Activated naive CD8-positive, alpha-beta T cell treated with anti-CD3 and anti-CD28 coated beads for 36 hours (primary cell): ENCODE results near the gene PITX1. TPM values are rescaled to one million over a fixed set of nuclear protein-coding genes. Genes with fewer than 3 reads are reported as not detected.
A peak's percentile ranks its signal among the peaks of the same experiment; 100 is the strongest.
"Not testable (repeated sequence)": the region's sequence is repeated elsewhere in the genome, so short reads cannot be mapped to it uniquely, and the experiment has no call there.

ENCODE experiments used
- DNase-seq: peaks from one replicate; pipeline ENCODE4 v3.0.0; 2021
- H3K27ac Mint-ChIP-seq: one replicate; pipeline ENCODE4 v1.8.0; 2022; ENCODE audit warnings: mild to moderate bottlenecking, moderate library complexity, mixed read lengths
- H3K27me3 Mint-ChIP-seq: one replicate; pipeline ENCODE4 v1.8.0; 2022; ENCODE audit warnings: mild to moderate bottlenecking, mixed read lengths
- H3K36me3 Mint-ChIP-seq: one replicate; pipeline ENCODE4 v1.8.0; 2021; ENCODE audit warnings: mild to moderate bottlenecking, mixed read lengths
- H3K4me1 Mint-ChIP-seq: one replicate; pipeline ENCODE4 v1.8.0; 2021; ENCODE audit warnings: mixed read lengths
- H3K4me3 Mint-ChIP-seq: one replicate; pipeline ENCODE4 v1.8.0; 2022; ENCODE audit warnings: mild to moderate bottlenecking, moderate library complexity, mixed read lengths
- H3K9me3 Mint-ChIP-seq: one replicate; pipeline ENCODE4 v1.8.0; 2022; ENCODE audit warnings: mixed read lengths
- total RNA-seq, 2 experiments: library from RNA; stranded (reverse); gene quantifications; one replicate each; pipeline ENCODE4 v1.2.3, GENCODE V29; 2021

The PITX1 gene
- total RNA-seq = not detected

DNA sequence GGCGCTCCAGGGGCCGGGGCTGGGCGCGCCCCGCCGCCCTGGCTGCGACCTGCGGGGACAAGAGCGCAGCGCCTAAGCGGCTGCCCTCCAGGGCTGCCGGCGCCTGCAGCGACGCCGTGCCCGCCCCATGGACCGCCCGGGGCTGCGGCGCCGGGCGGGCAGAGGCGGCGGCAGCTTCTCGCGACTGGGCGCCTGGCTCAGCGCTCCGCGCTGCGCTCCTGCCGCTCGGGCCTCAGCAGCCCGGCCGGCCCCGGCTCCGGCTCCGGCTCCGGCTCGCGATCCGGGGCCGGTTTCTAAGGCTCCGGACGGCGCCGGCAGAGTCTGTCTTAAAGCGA, at the start of gene PITX1:
Gene PITX1 (minus strand): TSS at position 328 of the 335 bp plus-strand sequence. CDS start 347 bp downstream, outside the sequence.
- Mint-ChIP-seq H3K9me3 (peaks cover 5% of the 10 kb centered on the region), H3K4me3 (peak within 1 kb of the TSS; percentile 81)
- DNase-seq = no peak

DNA sequence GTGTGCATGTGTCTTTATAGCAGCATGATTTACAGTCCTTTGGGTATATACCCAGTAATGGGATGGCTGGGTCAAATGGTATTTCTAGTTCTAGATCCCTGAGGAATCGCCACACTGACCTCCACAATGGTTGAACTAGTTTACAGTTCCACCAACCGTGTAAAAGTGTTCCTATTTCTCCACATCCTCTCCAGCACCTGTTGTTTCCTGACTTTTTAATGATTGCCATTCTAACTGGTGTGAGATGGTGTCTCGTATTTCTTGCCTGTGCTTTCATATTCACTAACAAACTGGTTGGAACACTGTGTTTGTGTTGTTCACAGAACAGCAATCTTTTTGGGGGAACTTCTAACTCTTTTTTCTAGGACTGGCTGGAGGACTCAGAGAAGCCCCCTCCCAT, 49.3 kb upstream of the PITX1 start:
- H3K36me3 Mint-ChIP-seq, H3K4me1 Mint-ChIP-seq, DNase-seq, H3K27ac Mint-ChIP-seq, H3K4me3 Mint-ChIP-seq: not testable (repeated sequence)
- peaks cover 14% of the 10 kb centered on the region for H3K27me3 Mint-ChIP-seq
- peaks cover 13% of the 10 kb centered on the region for H3K9me3 Mint-ChIP-seq

More for the DNA sequence above, at the start of gene PITX1:
- Mint-ChIP-seq H3K27ac (peak within 1 kb of the TSS; percentile 26), H3K27me3 (peaks cover 92% of the 10 kb centered on the region), H3K4me1 (peaks cover 37% of the 10 kb centered on the region), H3K36me3 (peaks cover 3% of the 10 kb centered on the region)

DNA sequence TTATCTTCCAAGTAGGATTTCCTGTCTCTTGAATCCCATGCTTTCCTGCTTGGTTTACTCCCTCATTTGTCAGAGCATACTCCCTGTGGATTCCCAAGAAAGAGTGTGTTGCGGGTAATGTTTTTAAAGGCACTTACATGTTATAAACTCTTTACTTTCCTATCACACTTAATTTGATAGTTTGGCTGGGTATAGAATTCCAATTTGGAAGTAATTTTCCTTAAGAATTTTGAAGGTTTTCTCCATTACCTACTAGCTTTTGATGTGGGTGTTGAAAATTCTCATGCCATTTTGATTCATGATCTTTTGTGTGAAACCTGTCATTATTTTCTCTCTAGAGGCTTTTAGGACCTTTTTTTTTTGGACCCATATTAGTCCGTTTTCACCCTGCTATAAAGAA, 47.2 kb upstream of the PITX1 start:
- Mint-ChIP-seq H3K4me3 (no peak overlapping the region), H3K4me1 (no peaks in the 10 kb centered on the region), H3K27ac (no peak overlapping the region), H3K27me3 (peaks cover 7% of the 10 kb centered on the region), H3K9me3 (peaks cover 13% of the 10 kb centered on the region), H3K36me3 (no peaks in the 10 kb centered on the region)
- no peak for DNase-seq

DNA sequence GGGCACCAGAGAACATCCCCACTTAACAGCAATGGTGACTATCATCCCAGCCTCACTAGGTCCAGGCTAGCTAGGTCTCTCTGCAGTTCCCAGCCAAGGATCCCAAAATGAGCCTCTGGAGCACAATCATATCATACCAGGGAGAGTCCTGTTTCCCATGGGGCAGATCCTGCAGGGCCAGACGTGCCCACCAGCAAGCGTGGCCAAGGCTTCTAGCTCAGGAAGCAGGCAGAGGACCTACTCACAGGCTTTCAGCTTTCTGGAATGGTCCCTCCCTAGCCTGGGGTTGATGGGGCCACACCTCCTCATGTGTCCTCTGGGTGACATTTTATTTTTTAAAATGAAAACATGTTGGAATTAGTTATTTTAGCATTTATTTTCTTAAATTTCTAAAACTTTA, 45.7 kb upstream of the PITX1 start:
- H3K36me3 Mint-ChIP-seq = no peaks in the 10 kb centered on the region
- no peak overlapping the region for H3K27ac Mint-ChIP-seq
- peaks cover 13% of the 10 kb centered on the region for H3K9me3 Mint-ChIP-seq
- no peak for DNase-seq
- no peaks in the 10 kb centered on the region for H3K4me1 Mint-ChIP-seq
- H3K4me3 Mint-ChIP-seq = no peak overlapping the region
- H3K27me3 Mint-ChIP-seq = peaks cover 4% of the 10 kb centered on the region

DNA sequence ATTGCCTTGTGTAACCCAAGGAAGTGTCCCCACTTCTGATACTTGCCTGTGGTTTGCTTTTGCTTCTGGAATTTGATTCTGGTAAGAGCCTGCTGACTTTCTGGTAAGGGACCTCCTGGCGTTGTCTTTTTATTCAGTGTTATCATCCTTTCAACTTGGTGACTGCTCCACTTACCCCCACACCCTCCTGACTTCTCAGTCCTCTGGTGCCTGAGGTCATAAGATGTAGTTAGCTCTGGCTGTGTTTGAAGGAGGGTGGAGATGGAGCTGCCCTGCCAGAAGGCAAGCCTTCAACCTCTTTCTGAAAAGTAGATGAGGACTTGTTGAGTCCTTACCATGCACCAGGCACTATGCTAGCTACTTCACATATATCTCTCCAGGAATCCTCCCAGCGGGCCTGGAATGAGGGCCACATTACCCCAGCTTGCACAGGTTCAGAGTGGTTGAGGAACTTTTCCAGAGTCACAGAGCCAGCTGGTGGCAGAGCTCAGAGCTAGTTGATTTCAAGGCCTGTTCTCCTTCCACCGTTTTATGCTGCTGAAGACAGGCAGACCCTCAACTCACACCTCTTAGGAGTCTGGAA, 45.2 kb upstream of the PITX1 start:
- Mint-ChIP-seq H3K36me3 (no peaks in the 10 kb centered on the region), H3K27ac (no peak overlapping the region)
- DNase-seq = no peak

DNA sequence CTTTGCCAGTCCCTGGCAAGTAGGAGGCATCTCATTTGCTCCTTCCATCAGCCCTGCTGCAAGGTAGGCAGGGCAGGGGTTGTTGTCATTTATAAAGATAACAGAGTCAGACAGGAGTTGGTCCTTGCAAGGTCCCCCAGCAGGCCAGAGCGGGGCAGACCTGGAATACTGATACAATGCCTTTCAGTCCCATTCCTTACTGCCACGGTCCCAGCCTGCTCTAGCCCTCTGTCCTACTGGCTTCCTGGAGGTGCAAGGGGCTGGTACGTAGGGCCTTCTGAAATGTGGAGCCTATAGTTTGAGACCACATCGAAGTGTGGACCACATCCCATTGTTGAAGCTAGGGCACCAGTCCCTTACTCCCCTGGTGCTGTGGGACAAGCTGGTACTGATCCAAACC, 42.8 kb upstream of the PITX1 start:
- Mint-ChIP-seq H3K36me3 (no peaks in the 10 kb centered on the region), H3K27ac (no peak overlapping the region), H3K27me3 (peaks cover 4% of the 10 kb centered on the region), H3K4me1 (no peaks in the 10 kb centered on the region), H3K9me3 (peaks cover 11% of the 10 kb centered on the region), H3K4me3 (no peak overlapping the region)
- no peak for DNase-seq

More for the DNA sequence above, 45.2 kb upstream of the PITX1 start:
- H3K27me3 Mint-ChIP-seq = peaks cover 4% of the 10 kb centered on the region
- H3K4me1 Mint-ChIP-seq = no peaks in the 10 kb centered on the region
- H3K4me3 Mint-ChIP-seq = no peak overlapping the region
- peaks cover 13% of the 10 kb centered on the region for H3K9me3 Mint-ChIP-seq

DNA sequence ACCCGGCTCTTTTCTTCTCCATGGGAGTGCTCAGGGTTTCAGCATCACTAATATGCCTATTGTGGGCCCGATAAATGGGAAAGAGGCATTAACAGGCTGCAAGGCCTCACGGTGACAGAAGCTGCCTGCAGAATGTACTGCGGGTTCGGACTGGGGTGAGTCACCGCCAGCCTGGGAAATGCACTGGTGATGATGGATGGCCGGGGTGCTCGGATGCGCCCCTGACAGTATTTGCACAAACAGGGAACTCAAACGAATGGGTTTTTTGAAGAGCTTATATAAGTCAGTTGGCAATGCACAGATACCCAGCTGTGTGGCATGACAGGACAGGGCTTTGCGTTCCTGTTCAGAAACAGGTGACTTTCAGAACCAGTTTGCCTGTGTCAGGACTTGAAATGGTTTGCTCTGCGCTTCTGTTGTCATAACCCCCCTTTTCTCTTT, 42.0 kb upstream of the PITX1 start:
- DNase-seq = no peak
- Mint-ChIP-seq H3K27me3 (no peaks in the 10 kb centered on the region), H3K4me3 (no peak overlapping the region), H3K9me3 (peaks cover 4% of the 10 kb centered on the region), H3K27ac (no peak overlapping the region), H3K36me3 (no peaks in the 10 kb centered on the region), H3K4me1 (no peaks in the 10 kb centered on the region)

DNA sequence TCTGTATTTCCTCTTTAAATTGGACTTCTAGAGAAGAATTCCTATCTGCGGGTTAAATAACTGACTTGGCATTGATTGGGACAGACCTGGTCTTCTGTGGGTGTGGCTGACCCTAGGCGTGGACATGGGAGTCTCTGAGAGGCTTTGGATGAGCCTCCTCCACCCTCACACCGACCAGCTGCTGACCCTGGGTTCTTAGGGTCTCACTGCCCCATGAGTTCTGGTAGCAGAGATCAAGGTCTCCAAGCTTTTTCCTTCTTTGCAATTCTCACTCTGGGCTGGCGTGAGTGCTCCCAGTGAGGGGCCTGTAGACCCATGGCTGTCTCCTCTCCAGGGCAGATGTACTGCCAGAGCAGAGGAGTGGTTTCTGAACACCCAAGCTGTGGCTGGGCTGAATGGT, 41.6 kb upstream of the PITX1 start:
- Mint-ChIP-seq H3K9me3 (no peaks in the 10 kb centered on the region), H3K4me3 (no peak overlapping the region), H3K27ac (no peak overlapping the region), H3K27me3 (no peaks in the 10 kb centered on the region), H3K4me1 (no peaks in the 10 kb centered on the region), H3K36me3 (no peaks in the 10 kb centered on the region)
- DNase-seq = no peak

DNA sequence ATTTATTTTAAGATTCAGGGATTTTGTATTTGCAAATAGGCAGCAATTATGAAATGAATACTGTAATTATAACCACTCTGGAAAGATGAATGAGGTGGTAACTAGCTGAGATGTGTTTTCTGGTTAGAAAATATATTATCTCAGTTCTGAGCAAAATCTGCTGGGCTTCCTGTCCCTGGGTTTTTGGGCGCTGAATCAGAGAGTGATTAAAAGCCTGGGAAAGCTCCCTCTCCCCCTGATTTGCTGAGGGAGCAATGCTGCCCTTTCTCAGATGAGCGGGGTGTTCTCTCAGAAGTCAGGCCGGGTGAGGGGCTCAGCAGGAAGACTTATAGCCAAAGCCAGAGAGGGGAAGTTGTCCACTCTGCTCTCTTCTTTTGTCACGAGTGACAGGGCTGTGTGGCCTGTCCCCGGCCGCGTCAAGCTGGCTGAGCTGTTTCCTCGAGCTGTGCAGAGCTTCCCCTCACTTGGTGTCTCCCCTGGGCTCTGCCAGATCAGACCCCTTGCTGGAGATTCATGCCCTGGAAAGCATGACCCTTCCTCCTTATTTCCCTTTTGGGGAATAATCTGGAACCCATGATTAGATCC, 39.8 kb upstream of the PITX1 start:
- Mint-ChIP-seq H3K9me3 (no peaks in the 10 kb centered on the region), H3K4me1 (no peaks in the 10 kb centered on the region), H3K27ac (no peak overlapping the region), H3K27me3 (no peaks in the 10 kb centered on the region), H3K4me3 (no peak overlapping the region), H3K36me3 (no peaks in the 10 kb centered on the region)
- no peak for DNase-seq

DNA sequence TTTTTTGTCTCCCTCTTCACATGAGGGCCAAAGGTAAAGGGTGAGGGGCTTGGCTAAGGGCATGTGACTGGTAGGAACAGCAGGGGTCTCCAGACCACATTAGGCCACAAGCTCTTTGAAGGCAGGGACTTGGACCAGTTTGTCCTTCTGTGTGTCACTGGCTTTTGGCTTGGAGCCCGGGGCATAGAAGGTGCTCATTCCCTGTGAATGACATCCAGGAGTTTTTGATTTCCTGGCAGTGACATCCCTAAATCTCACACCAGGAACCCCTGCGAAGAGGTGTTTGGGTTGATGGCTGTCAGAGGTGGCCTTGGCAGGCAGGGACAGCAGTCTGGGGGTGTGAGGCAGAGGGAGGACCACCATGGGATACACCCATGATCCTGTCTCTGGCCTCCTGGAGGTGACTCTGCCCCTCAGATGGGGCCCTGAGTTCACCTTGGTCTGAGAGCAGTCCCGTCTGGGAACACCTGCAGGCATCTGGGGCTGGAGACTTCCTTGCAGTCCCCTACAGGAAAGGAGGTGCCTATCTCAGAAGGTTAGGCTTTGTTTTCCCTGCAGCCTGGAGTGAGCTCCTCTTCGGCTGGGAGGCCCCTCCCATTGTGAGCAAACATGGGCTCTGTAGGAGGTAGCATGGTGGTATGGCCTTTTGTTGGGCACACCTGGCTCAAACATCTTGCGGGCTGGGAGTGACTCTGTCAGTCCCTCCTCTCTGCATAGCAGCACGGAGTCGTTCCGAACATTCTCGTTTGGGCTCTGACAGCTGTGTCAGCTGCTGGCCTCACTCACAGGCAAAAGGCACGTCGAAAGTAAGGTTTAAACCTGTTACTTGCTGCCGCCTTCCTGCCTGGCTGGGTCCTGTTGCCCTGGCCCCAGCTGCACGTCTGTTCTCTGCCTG, 38.6 kb upstream of the PITX1 start:
- no peak for DNase-seq
- no peaks in the 10 kb centered on the region for H3K36me3 Mint-ChIP-seq
- H3K27ac Mint-ChIP-seq = no peak overlapping the region
- no peaks in the 10 kb centered on the region for H3K27me3 Mint-ChIP-seq
- no peak overlapping the region for H3K4me3 Mint-ChIP-seq
- H3K4me1 Mint-ChIP-seq = no peaks in the 10 kb centered on the region
- no peaks in the 10 kb centered on the region for H3K9me3 Mint-ChIP-seq

DNA sequence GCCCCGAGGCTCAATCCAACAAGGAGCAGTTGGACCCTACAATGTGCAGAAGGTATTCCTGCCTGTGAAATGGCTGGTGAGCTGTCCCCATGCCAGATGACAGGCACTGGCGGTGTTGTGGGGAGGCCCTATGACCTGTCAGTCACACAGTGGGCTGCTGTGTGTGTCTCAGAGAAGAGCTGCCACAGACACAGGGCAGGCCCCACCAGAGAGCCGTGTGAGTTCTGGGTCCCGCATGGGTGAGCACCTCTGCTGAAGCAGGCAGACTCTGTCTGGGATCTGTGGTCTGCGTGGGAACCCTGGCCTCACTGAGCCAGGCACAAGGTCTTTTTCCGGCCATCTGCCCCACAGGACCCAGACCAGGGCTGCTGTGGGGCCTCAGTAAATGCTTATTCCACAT, 37.3 kb upstream of the PITX1 start:
- Mint-ChIP-seq H3K4me1 (no peaks in the 10 kb centered on the region), H3K9me3 (no peaks in the 10 kb centered on the region), H3K4me3 (no peak overlapping the region), H3K27ac (no peak overlapping the region), H3K27me3 (no peaks in the 10 kb centered on the region), H3K36me3 (no peaks in the 10 kb centered on the region)
- DNase-seq = no peak

DNA sequence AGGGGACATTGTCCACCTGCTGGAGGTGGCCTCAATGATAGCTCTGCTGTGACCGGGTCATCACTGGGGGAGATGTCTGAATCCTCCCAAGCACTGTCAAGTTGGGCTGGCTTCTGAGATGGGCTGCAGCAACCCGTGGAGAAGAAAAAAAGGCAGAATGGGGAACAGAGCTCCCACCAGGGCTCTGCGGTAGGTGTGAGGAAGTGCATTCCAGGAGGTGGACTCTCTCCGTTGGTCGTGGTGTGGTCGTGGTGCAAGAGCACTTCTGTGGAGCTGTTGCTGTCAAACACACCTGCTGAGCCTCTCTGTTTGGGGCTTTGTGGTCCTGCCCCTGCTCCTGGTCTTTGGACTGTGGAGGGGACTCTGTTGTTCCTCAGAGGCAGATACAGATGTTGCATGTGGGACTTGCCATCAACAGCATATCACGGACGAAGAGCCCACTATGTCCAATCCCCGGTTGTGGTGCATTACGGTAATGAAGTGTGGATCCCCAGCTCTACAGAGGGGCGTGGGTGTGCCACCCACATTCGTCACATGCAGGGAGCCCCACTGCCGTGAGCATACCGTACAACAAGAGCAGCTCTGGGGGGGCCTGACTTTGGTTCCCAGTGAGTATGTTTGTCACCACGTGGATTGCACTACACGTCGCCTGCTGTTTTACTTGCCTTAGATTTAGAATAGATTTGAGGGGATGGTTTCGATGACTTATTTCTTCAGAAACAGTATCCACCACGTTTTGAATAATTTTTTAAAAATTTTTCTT, 36.0 kb upstream of the PITX1 start:
- H3K27ac Mint-ChIP-seq = no peak overlapping the region
- no peak for DNase-seq
- H3K4me3 Mint-ChIP-seq = no peak overlapping the region
- H3K4me1 Mint-ChIP-seq = no peaks in the 10 kb centered on the region
- no peaks in the 10 kb centered on the region for H3K27me3 Mint-ChIP-seq
- no peaks in the 10 kb centered on the region for H3K36me3 Mint-ChIP-seq
- no peaks in the 10 kb centered on the region for H3K9me3 Mint-ChIP-seq

DNA sequence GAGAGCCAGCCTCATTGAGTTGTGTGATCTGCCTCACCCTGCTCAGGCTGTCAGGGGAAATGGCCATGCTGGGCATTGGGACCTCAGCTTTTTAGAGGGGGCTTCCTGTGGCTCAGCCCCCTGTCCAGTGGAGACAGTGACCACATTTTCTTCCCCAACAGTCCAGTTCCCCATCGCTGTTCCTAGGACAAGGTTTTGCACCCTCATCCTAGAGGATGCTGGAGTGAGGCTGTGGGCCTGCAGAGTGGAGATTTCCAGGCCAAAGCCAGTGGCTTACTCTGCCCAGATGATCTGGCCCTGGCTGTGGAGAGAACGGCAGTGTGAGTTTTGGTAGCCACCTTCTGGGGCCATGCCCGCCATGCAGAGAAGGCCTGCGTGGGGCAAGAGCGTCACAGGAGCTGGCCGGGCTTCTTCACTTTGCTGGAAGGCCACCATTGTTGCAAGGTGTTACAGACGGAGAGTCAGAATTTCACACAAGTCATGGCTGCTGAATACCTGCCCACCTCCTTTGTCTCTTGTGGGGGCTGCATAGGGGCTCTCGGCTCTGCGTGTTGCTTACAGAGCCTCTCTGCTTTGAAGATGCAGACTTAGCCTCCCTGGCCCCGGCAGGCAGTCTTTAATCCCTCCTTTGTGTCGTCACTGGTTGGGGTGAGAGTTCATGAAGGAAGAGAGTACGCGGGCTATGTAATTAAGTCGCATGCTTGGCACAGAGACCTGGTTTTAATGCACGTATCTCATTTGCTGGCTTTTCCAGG, 35.2 kb upstream of the PITX1 start:
- Mint-ChIP-seq H3K4me1 (no peaks in the 10 kb centered on the region), H3K27me3 (no peaks in the 10 kb centered on the region), H3K9me3 (no peaks in the 10 kb centered on the region), H3K4me3 (no peak overlapping the region), H3K27ac (no peak overlapping the region), H3K36me3 (no peaks in the 10 kb centered on the region)
- no peak for DNase-seq

DNA sequence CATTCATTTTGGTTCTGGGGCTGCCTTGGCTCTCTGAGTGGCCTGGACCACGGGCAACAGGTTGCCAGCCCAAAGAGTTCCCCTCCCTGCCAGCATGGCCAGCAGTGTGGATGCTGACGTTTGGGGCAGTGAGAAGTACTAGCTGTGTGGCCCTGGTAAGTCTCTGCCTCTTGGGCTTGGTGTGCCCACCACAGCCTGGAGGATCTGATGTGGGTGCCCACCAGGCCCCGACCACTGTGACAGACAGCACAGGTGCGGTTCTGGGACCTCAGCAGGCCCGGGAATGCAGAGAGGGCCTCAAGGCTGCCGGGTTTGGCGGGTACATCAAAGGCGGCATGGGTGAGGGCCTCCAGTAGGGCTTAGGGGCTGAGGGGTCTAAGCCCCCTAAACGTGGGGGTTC, 33.6 kb upstream of the PITX1 start:
- H3K27me3 Mint-ChIP-seq = no peaks in the 10 kb centered on the region

More for the DNA sequence above, 33.6 kb upstream of the PITX1 start:
- no peaks in the 10 kb centered on the region for H3K36me3 Mint-ChIP-seq
- no peak overlapping the region for H3K27ac Mint-ChIP-seq
- no peak for DNase-seq
- no peaks in the 10 kb centered on the region for H3K9me3 Mint-ChIP-seq
- H3K4me3 Mint-ChIP-seq = no peak overlapping the region
- H3K4me1 Mint-ChIP-seq = no peaks in the 10 kb centered on the region
